ENCODE measurements around the gene STAT3.

Gene STAT3

GRCh38 chr17:42271779-42272035 is 116.5 kb downstream of the STAT3 start:
- Histone ChIP-seq H3K9ac (no peak overlapping the region), H3K27me3 (ENCODE audit: insufficient read depth, low read depth) (no peaks in the 10 kb centered on the region), H3K79me2 (ENCODE audit: insufficient read depth, low read depth) (peaks cover 53% of the 10 kb centered on the region), H2AFZ (ENCODE audit: low read depth) (no peak overlapping the region), H3K4me2 (no peak overlapping the region), H3K4me1 (ENCODE audit: low read depth, poor library complexity, severe bottlenecking) (peaks cover 14% of the 10 kb centered on the region), H3K27ac (no peak overlapping the region), H3K36me3 (ENCODE audit: insufficient read depth) (no peaks in the 10 kb centered on the region), H3K4me3 (IDR thresholded peaks at IDR 0.05; ENCODE audit: insufficient read depth, low read depth, low read length) (no peak overlapping the region), H4K20me1 (ENCODE audit: insufficient read depth) (no peaks in the 10 kb centered on the region)
- no peak for TF ChIP-seq CTCF (conservative IDR thresholded peaks at IDR 0.05; ENCODE audit: low read depth, low read length)

- Histone ChIP-seq H4K20me1 (ENCODE audit: insufficient read depth) (no peaks in the 10 kb centered on the region), H2AFZ (ENCODE audit: low read depth) (no peak overlapping the region), H3K4me2 (no peak overlapping the region), H3K4me1 (ENCODE audit: low read depth, poor library complexity, severe bottlenecking) (peaks cover 12% of the 10 kb centered on the region), H3K79me2 (ENCODE audit: insufficient read depth, low read depth) (peaks cover 56% of the 10 kb centered on the region), H3K36me3 (ENCODE audit: insufficient read depth) (no peaks in the 10 kb centered on the region), H3K4me3 (IDR thresholded peaks at IDR 0.05; ENCODE audit: insufficient read depth, low read depth, low read length) (no peak overlapping the region), H3K27ac (no peak overlapping the region), H3K27me3 (ENCODE audit: insufficient read depth, low read depth) (no peaks in the 10 kb centered on the region), H3K9ac (no peak overlapping the region)
- no peak for TF ChIP-seq CTCF (conservative IDR thresholded peaks at IDR 0.05; ENCODE audit: low read depth, low read length)
Measured at GRCh38 chr17:42271006-42271778, 117.0 kb downstream of the STAT3 start.

- no peaks in the 10 kb centered on the region for H4K20me1 ChIP-seq (ENCODE audit: insufficient read depth)
- no peak overlapping the region for H2AFZ ChIP-seq (ENCODE audit: low read depth)
- no peak overlapping the region for H3K4me2 ChIP-seq
- H3K79me2 ChIP-seq (ENCODE audit: insufficient read depth, low read depth): peaks cover 56% of the 10 kb centered on the region
- TF ChIP-seq CTCF (conservative IDR thresholded peaks at IDR 0.05; ENCODE audit: low read depth, low read length): no peak
- H3K36me3 ChIP-seq (ENCODE audit: insufficient read depth): no peaks in the 10 kb centered on the region
- no peaks in the 10 kb centered on the region for H3K27me3 ChIP-seq (ENCODE audit: insufficient read depth, low read depth)
- H3K9ac ChIP-seq: no peak overlapping the region
- no peak overlapping the region for H3K27ac ChIP-seq
- H3K4me1 ChIP-seq (ENCODE audit: low read depth, poor library complexity, severe bottlenecking): peaks cover 12% of the 10 kb centered on the region
- H3K4me3 ChIP-seq (IDR thresholded peaks at IDR 0.05; ENCODE audit: insufficient read depth, low read depth, low read length): no peak overlapping the region
Measured at GRCh38 chr17:42270596-42270995, 117.6 kb downstream of the STAT3 start.

GRCh38 chr17:42270170-42270535 is 118.1 kb downstream of the STAT3 start:
- no peaks in the 10 kb centered on the region for H3K27me3 ChIP-seq (ENCODE audit: insufficient read depth, low read depth)
- H3K4me1 ChIP-seq (ENCODE audit: low read depth, poor library complexity, severe bottlenecking): peaks cover 9% of the 10 kb centered on the region
- H2AFZ ChIP-seq (ENCODE audit: low read depth): no peak overlapping the region
- no peak for TF ChIP-seq CTCF (conservative IDR thresholded peaks at IDR 0.05; ENCODE audit: low read depth, low read length)
- no peak overlapping the region for H3K27ac ChIP-seq
- H4K20me1 ChIP-seq (ENCODE audit: insufficient read depth): no peaks in the 10 kb centered on the region
- no peak overlapping the region for H3K9ac ChIP-seq
- H3K36me3 ChIP-seq (ENCODE audit: insufficient read depth): no peaks in the 10 kb centered on the region
- H3K79me2 ChIP-seq (ENCODE audit: insufficient read depth, low read depth): peaks cover 51% of the 10 kb centered on the region
- no peak overlapping the region for H3K4me2 ChIP-seq
- H3K4me3 ChIP-seq (IDR thresholded peaks at IDR 0.05; ENCODE audit: insufficient read depth, low read depth, low read length): no peak overlapping the region
